ENCODE measurements around the gene SAP30BP.
"Not testable (repeated sequence)": the region's sequence is repeated elsewhere in the genome, so short reads cannot be mapped to it uniquely, and the experiment has no call there.

Gene SAP30BP

GRCh38 chr17:75633486-75634375, 33.4 kb upstream of the SAP30BP start:
- DNase-seq (ENCODE audit: low spot score): peak; percentile 67

- DNase-seq (ENCODE audit: low spot score): no peak
Measured at GRCh38 chr17:75634376-75634740, 32.8 kb upstream of the SAP30BP start.

GRCh38 chr17:75634754-75635609, 32.2 kb upstream of the SAP30BP start:
- no peak for DNase-seq (ENCODE audit: low spot score)

GRCh38 chr17:75635610-75636202, 31.4 kb upstream of the SAP30BP start:
- DNase-seq (ENCODE audit: low spot score): no peak

- no peak for DNase-seq (ENCODE audit: low spot score)
Measured at GRCh38 chr17:75636381-75637142, 30.6 kb upstream of the SAP30BP start.

- no peak for DNase-seq (ENCODE audit: low spot score)
Measured at GRCh38 chr17:75637143-75637538, 30.0 kb upstream of the SAP30BP start.

GRCh38 chr17:75637551-75637950, 29.6 kb upstream of the SAP30BP start:
- DNase-seq (ENCODE audit: low spot score): no peak

- not testable (repeated sequence) for DNase-seq (ENCODE audit: low spot score)
Measured at GRCh38 chr17:75638039-75638438, 29.1 kb upstream of the SAP30BP start.

- no peak for DNase-seq (ENCODE audit: low spot score)
Measured at GRCh38 chr17:75638893-75639292, 28.2 kb upstream of the SAP30BP start.

- DNase-seq (ENCODE audit: low spot score): no peak
Measured at GRCh38 chr17:75639327-75639726, 27.8 kb upstream of the SAP30BP start.

- no peak for DNase-seq (ENCODE audit: low spot score)
Measured at GRCh38 chr17:75639771-75640555, 27.2 kb upstream of the SAP30BP start.

GRCh38 chr17:75640556-75641119, 26.5 kb upstream of the SAP30BP start:
- no peak for DNase-seq (ENCODE audit: low spot score)

- no peak for DNase-seq (ENCODE audit: low spot score)
Measured at GRCh38 chr17:75641343-75641742, 25.8 kb upstream of the SAP30BP start.

- DNase-seq (ENCODE audit: low spot score): no peak
Measured at GRCh38 chr17:75642182-75642783, 24.9 kb upstream of the SAP30BP start.

GRCh38 chr17:75642784-75643642, 24.1 kb upstream of the SAP30BP start:
- DNase-seq (ENCODE audit: low spot score): no peak

GRCh38 chr17:75643643-75644017, 23.5 kb upstream of the SAP30BP start:
- no peak for DNase-seq (ENCODE audit: low spot score)

- no peak for DNase-seq (ENCODE audit: low spot score)
Measured at GRCh38 chr17:75645501-75645888, 21.6 kb upstream of the SAP30BP start.

GRCh38 chr17:75645889-75646637, 21.1 kb upstream of the SAP30BP start:
- peak; percentile 86 for DNase-seq (ENCODE audit: low spot score)

- DNase-seq (ENCODE audit: low spot score): no peak
Measured at GRCh38 chr17:75646638-75646992, 20.5 kb upstream of the SAP30BP start.
